ENCODE results near the gene ACADL. TPM values are rescaled to one million over a fixed set of nuclear protein-coding genes. Genes with fewer than 3 reads are reported as not detected.

The ACADL gene
- total RNA-seq, 4 donors from 2014 or later, result 2.5 to 6.5 (median 3.5) TPM

DNA sequence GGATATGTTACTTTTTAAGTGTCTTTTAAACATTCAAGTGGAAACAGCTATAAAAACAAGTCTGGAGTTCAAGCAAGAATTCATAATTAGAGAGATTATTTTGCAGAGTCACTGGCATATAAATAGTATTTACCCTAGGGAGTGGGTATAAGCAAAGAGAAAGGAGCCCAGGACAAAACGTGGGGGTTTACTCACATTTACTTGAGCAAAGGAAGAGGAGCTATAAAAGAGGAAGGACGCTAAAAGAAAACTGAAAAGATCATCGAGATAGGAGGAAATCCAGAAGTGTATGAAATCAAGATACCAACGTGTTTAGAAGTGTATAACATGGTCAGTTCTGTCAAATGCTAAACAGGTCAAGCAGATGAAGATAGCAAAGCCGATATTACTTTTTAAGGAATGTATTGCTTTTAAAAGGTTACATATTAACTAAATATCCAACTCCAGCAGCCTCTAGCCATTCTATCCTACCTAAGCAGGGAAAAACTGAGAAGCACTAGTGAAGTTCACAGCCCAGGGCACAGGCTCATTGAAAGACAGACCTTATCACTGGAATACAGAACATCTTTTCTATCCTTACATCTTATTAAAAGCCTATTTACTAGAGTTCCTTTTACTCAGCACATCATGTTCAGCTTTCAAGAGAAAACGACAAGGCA lies 62.7 kb downstream of the ACADL start:
- H3K4me3 ChIP-seq (ENCODE audit: low read depth, poor library complexity, severe bottlenecking), result no peak overlapping the region
- WGBS, 2 donors, result 46 to 53% methylated on average over 6 of the region's 6 CpGs
- TF ChIP-seq, protein P1, sequence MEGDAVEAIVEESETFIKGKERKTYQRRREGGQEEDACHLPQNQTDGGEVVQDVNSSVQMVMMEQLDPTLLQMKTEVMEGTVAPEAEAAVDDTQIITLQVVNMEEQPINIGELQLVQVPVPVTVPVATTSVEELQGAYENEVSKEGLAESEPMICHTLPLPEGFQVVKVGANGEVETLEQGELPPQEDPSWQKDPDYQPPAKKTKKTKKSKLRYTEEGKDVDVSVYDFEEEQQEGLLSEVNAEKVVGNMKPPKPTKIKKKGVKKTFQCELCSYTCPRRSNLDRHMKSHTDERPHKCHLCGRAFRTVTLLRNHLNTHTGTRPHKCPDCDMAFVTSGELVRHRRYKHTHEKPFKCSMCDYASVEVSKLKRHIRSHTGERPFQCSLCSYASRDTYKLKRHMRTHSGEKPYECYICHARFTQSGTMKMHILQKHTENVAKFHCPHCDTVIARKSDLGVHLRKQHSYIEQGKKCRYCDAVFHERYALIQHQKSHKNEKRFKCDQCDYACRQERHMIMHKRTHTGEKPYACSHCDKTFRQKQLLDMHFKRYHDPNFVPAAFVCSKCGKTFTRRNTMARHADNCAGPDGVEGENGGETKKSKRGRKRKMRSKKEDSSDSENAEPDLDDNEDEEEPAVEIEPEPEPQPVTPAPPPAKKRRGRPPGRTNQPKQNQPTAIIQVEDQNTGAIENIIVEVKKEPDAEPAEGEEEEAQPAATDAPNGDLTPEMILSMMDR (IDR thresholded peaks at IDR 0.05), result no peak
- intact Hi-C loops (cut with DNase I; ENCODE audit: low total_unique reads), result no loop called here
- DNase-seq (ENCODE audit: low spot score in 2 of 2), result no peak

GRCh38 chr2:210159059-210159458 lies 66.2 kb downstream of the ACADL start:
- intact Hi-C loops (cut with DNase I; ENCODE audit: low total_unique reads), result no loop called here
- DNase-seq (ENCODE audit: low spot score in 2 of 2), result no peak
- WGBS, 2 donors, result 99 to 100% methylated on average over 3 of the region's 3 CpGs

DNA sequence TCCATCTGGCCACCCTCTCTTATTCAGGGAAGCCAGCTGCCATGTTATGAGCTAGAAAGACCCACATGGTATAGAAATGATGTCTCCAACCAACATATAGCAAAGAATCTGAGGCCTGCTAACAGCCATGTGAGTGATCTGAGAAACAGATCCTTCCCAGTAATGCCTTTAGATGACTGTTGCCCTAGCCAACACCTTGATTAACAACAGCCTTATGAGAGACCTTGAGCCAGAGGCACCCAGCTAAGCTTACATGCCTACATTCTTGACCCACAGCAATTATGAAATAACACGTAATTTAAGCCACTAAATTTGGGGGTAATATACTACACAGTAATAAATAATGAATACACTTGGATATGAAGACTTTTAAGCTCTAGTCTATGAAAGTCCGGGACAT lies 67.0 kb downstream of the ACADL start:
- 83 to 89% methylated on average over 2 of the region's 2 CpGs for WGBS, 2 donors
- no peak for DNase-seq (ENCODE audit: low spot score in 2 of 2)
- intact Hi-C loops (cut with DNase I; ENCODE audit: low total_unique reads), result no loop called here
- no peak overlapping the region for H3K4me3 ChIP-seq (ENCODE audit: low read depth, poor library complexity, severe bottlenecking)
- no peak for TF ChIP-seq POLR2A (IDR thresholded peaks at IDR 0.05)
- TF ChIP-seq, protein P1 (IDR thresholded peaks at IDR 0.05), result no peak

More at GRCh38 chr2:210159059-210159458, 66.2 kb downstream of the ACADL start:
- TF ChIP-seq, protein P1 (IDR thresholded peaks at IDR 0.05), result no peak
- no peak for TF ChIP-seq POLR2A (IDR thresholded peaks at IDR 0.05)
- H3K4me3 ChIP-seq (ENCODE audit: low read depth, poor library complexity, severe bottlenecking), result no peak overlapping the region

DNA sequence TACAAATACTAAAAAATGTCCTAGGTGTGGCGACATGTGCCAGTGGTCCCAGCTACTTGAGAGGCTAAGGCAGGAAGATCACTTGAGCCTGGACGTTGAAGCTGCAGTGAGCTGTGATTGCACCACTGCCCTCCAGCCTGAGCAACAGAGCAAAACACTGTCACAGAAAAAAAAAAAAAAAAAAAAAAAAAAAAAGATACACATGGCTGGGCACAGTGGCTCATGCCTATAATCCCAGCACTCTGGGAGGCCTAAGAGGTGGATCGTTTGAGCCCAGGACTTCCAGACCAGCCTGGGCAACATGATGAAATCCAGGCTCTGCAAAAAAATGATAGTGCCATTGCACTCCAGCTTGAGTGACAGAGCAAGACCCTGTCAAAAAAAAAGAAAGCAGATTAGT lies 67.7 kb downstream of the ACADL start:
- 79 to 82% methylated on average over 3 of the region's 3 CpGs for WGBS, 2 donors

DNA sequence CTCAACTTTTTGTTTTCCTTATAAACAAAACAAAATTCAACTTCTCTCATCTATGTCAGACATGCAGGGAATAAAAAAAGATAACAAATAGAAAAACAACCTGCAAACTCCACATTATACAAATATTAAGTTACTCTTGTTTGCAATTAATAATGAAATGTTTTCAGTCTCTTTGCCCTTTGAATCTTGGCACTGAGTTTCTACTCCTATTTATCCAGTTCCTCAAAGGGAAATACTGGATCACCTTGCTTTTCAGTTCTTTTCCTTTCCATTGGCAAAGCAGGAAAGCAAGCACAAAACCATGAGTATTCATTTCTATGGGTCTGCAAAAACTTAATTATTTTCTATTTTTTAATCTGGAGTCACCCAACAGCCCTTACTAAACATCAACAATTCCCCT lies 77.6 kb downstream of the ACADL start:
- intact Hi-C loops (cut with DNase I; ENCODE audit: low total_unique reads), result no loop called here
- DNase-seq (ENCODE audit: low spot score in 2 of 2), result no peak
- H3K4me3 ChIP-seq (ENCODE audit: low read depth, poor library complexity, severe bottlenecking), result no peak overlapping the region
- TF ChIP-seq POLR2A (IDR thresholded peaks at IDR 0.05), result no peak
- TF ChIP-seq, protein P1 (IDR thresholded peaks at IDR 0.05), result no peak

More for the DNA sequence above, 67.7 kb downstream of the ACADL start:
- TF ChIP-seq, protein P1 (IDR thresholded peaks at IDR 0.05), result no peak
- no peak for TF ChIP-seq POLR2A (IDR thresholded peaks at IDR 0.05)
- DNase-seq (ENCODE audit: low spot score in 2 of 2), result no peak
- H3K4me3 ChIP-seq (ENCODE audit: low read depth, poor library complexity, severe bottlenecking), result no peak overlapping the region
- intact Hi-C loops (cut with DNase I; ENCODE audit: low total_unique reads), result no loop called here

Other genes starting within 250 kb of the ACADL start
- gene RPE, start 222.8 kb downstream of the ACADL start, total RNA-seq, result 10 to 100 TPM; 40.0 to 91.9 (median 59.6) TPM
- 10 to 100 TPM; 20.6 to 36.0 (median 27.7) TPM for gene KANSL1L, start 54.0 kb downstream of the ACADL start, total RNA-seq
- under 1 TPM in 1 of 4 donors, not detected in 3; 0.49 TPM for gene MYL1, start 89.7 kb upstream of the ACADL start, total RNA-seq

Measured in lower leg skin (tissue), 4 donors.